ENCODE measurements around the gene CATSPERD.

The CATSPERD gene

DNA sequence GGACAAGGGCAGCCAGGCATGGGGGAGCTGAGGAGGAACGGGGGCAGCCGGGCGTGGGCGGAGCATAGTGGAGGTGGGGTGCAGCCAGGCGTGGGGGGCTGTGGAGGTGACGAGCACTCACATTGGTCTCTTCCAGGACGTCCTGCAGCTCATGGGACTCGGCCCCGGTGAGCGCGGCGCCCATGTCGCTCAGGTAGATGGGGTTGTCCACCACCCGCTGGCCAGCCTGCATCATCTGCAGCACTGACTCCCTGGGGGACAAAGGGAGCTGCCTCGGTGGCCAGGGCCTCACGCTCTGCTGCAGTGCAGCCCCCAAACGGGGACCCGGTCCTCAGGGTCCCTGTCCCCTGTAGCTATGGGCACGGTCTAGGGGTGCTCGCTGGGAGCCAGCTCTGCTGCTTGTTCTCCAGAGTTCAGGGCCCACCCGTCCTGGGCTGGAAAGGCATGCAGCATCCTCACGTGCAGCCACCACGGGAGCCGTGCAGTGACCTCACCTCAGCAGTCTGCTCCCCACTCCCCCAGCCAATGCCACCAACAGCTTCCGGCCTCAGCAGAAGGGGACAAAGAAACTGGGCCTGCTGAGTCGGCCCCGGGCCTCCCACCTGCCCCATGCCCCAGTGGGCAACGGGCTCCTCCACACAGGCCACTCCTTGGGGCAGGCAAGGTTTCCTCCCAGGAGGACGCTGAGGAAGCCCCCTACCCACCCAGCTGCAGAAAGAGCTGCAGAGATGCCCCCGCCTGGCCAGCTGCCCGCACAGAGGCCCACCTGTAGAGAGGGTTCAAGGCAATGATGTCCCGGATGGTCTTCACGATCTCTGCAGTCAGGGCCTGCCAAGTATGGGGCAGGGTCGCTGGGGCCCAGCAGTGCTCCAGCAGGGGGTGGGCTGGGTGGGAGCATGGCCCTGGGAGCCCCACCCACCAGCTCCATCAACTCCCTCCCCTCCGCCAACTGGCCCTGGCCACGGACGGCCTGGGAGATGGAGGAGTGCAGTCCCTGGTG is 12.6 kb upstream of the CATSPERD start:
- Histone ChIP-seq H3K79me2 (ENCODE audit: control insufficient read depth, insufficient read depth, low read length, poor library complexity) (no peaks in the 10 kb centered on the region), H3K4ac (ENCODE audit: low read depth, low read length) (no peak overlapping the region), H3K27ac (ENCODE audit: low read depth, low read length) (no peak overlapping the region), H3K79me1 (ENCODE audit: low read length) (no peaks in the 10 kb centered on the region), H3K4me1 (ENCODE audit: control insufficient read depth in 1 of 2, insufficient read depth in 2 of 2, low read length in 2 of 2) (no peaks in the 10 kb centered on the region), H3K14ac (ENCODE audit: low read length) (no peak overlapping the region), H3K27me3 (ENCODE audit: insufficient read depth, low read length) (no peaks in the 10 kb centered on the region), H3K4me3 (ENCODE audit: low read depth, low read length) (no peak overlapping the region), H3K4me2 (ENCODE audit: low read length) (no peak overlapping the region), H3K9ac (ENCODE audit: low read length) (no peak overlapping the region), H3K36me3 (ENCODE audit: control insufficient read depth in 1 of 2, insufficient read depth in 2 of 2, low read length in 2 of 2) (peaks cover 85 to 87% of the 10 kb centered on the region in 2 experiments), H2BK120ac (ENCODE audit: insufficient read depth, low read length, poor library complexity) (no peak overlapping the region), H4K91ac (ENCODE audit: low read depth, low read length) (no peak overlapping the region), H4K8ac (ENCODE audit: low read depth, low read length) (no peak overlapping the region), H3K9me3 (ENCODE audit: insufficient read depth, low read depth, low read length) (peaks cover 2% of the 10 kb centered on the region), H2BK5ac (ENCODE audit: low read depth, low read length, poor library complexity) (no peak overlapping the region), H2BK12ac (ENCODE audit: low read length) (no peak overlapping the region), H3K18ac (ENCODE audit: low read length) (no peak overlapping the region), H4K12ac (ENCODE audit: low read depth, low read length) (no peak overlapping the region), H2AFZ (ENCODE audit: insufficient read depth, low read length, poor library complexity) (no peak overlapping the region), H3K23ac (ENCODE audit: low read length) (no peak overlapping the region), H2AK5ac (ENCODE audit: low read length) (no peak overlapping the region)
- DNase-seq, result no peak
- WGBS (ENCODE audit: extremely low coverage, insufficient coverage, insufficient read length), result no CpG with 5 or more reads among the region's 37 CpGs

GRCh38 chr19:5711025-5711424 is 9.4 kb upstream of the CATSPERD start:
- H4K8ac ChIP-seq (ENCODE audit: low read depth, low read length), result no peak overlapping the region

GRCh38 chr19:5711713-5712161 is 8.7 kb upstream of the CATSPERD start:
- Histone ChIP-seq H3K79me2 (ENCODE audit: control insufficient read depth, insufficient read depth, low read length, poor library complexity) (no peaks in the 10 kb centered on the region), H3K27me3 (ENCODE audit: insufficient read depth, low read length) (no peaks in the 10 kb centered on the region), H3K9ac (ENCODE audit: low read length) (no peak overlapping the region), H4K12ac (ENCODE audit: low read depth, low read length) (no peak overlapping the region), H2BK120ac (ENCODE audit: insufficient read depth, low read length, poor library complexity) (no peak overlapping the region), H3K9me3 (ENCODE audit: insufficient read depth, low read depth, low read length) (no peaks in the 10 kb centered on the region), H2AK5ac (ENCODE audit: low read length) (no peak overlapping the region), H4K91ac (ENCODE audit: low read depth, low read length) (no peak overlapping the region), H3K18ac (ENCODE audit: low read length) (no peak overlapping the region), H2AFZ (ENCODE audit: insufficient read depth, low read length, poor library complexity) (no peak overlapping the region), H2BK12ac (ENCODE audit: low read length) (no peak overlapping the region), H3K4ac (ENCODE audit: low read depth, low read length) (no peak overlapping the region), H3K14ac (ENCODE audit: low read length) (no peak overlapping the region), H3K4me2 (ENCODE audit: low read length) (no peak overlapping the region), H2BK5ac (ENCODE audit: low read depth, low read length, poor library complexity) (no peak overlapping the region), H3K23ac (ENCODE audit: low read length) (no peak overlapping the region), H3K79me1 (ENCODE audit: low read length) (no peaks in the 10 kb centered on the region), H4K8ac (ENCODE audit: low read depth, low read length) (no peak overlapping the region), H3K4me1 (ENCODE audit: control insufficient read depth in 1 of 2, insufficient read depth in 2 of 2, low read length in 2 of 2) (no peaks in the 10 kb centered on the region), H3K36me3 (ENCODE audit: control insufficient read depth in 1 of 2, insufficient read depth in 2 of 2, low read length in 2 of 2) (peaks cover 61 to 63% of the 10 kb centered on the region in 2 experiments), H3K4me3 (ENCODE audit: low read depth, low read length) (no peak overlapping the region), H3K27ac (ENCODE audit: low read depth, low read length) (no peak overlapping the region)
- no peak for DNase-seq
- WGBS (ENCODE audit: extremely low coverage, insufficient coverage, insufficient read length), result no CpG with 5 or more reads among the region's 25 CpGs

More at GRCh38 chr19:5711025-5711424, 9.4 kb upstream of the CATSPERD start:
- H4K91ac ChIP-seq (ENCODE audit: low read depth, low read length), result no peak overlapping the region
- H3K9ac ChIP-seq (ENCODE audit: low read length), result no peak overlapping the region
- H3K4me3 ChIP-seq (ENCODE audit: low read depth, low read length), result no peak overlapping the region
- H3K27me3 ChIP-seq (ENCODE audit: insufficient read depth, low read length), result no peaks in the 10 kb centered on the region
- H3K14ac ChIP-seq (ENCODE audit: low read length), result no peak overlapping the region
- H2AK5ac ChIP-seq (ENCODE audit: low read length), result no peak overlapping the region
- no peak overlapping the region for H3K4ac ChIP-seq (ENCODE audit: low read depth, low read length)
- H3K79me2 ChIP-seq (ENCODE audit: control insufficient read depth, insufficient read depth, low read length, poor library complexity), result no peaks in the 10 kb centered on the region
- H2BK12ac ChIP-seq (ENCODE audit: low read length), result no peak overlapping the region
- H2AFZ ChIP-seq (ENCODE audit: insufficient read depth, low read length, poor library complexity), result no peak overlapping the region
- no peaks in the 10 kb centered on the region for H3K4me1 ChIP-seq (ENCODE audit: control insufficient read depth in 1 of 2, insufficient read depth in 2 of 2, low read length in 2 of 2)
- no CpG with 5 or more reads among the region's 8 CpGs for WGBS (ENCODE audit: extremely low coverage, insufficient coverage, insufficient read length)
- H3K27ac ChIP-seq (ENCODE audit: low read depth, low read length), result no peak overlapping the region
- peaks cover 67 to 69% of the 10 kb centered on the region in 2 experiments for H3K36me3 ChIP-seq (ENCODE audit: control insufficient read depth in 1 of 2, insufficient read depth in 2 of 2, low read length in 2 of 2)
- DNase-seq, result no peak
- no peak overlapping the region for H2BK120ac ChIP-seq (ENCODE audit: insufficient read depth, low read length, poor library complexity)
- H2BK5ac ChIP-seq (ENCODE audit: low read depth, low read length, poor library complexity), result no peak overlapping the region
- H3K79me1 ChIP-seq (ENCODE audit: low read length), result no peaks in the 10 kb centered on the region
- no peak overlapping the region for H3K4me2 ChIP-seq (ENCODE audit: low read length)
- peak overlapping the region; percentile 42 for H3K18ac ChIP-seq (ENCODE audit: low read length)
- no peak overlapping the region for H3K23ac ChIP-seq (ENCODE audit: low read length)
- H4K12ac ChIP-seq (ENCODE audit: low read depth, low read length), result peak overlapping the region; percentile 60
- H3K9me3 ChIP-seq (ENCODE audit: insufficient read depth, low read depth, low read length), result no peaks in the 10 kb centered on the region

DNA sequence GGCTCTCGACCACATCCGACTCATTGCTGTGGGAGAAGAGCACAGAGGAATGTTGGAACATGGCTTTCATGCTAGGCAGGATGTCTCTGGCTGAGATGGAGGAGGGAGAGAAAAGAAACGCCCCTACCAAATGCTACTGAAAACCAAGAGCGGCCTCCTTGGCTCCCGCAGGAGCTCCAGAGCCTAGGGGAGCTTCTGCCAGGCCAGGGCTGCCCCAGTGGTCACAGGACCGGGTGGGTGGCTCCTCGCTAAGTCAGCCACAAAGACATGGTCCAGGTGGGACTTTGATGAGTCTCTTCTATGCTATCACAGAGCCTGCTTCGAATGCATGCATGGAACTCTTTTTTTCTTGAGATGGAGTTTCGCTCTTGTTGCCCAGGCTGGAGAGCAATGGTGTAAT is 7.2 kb upstream of the CATSPERD start:
- H2AFZ ChIP-seq (ENCODE audit: insufficient read depth, low read length, poor library complexity), result no peak overlapping the region
- no peaks in the 10 kb centered on the region for H3K9me3 ChIP-seq (ENCODE audit: insufficient read depth, low read depth, low read length)
- no peak for DNase-seq
- no peak overlapping the region for H2BK5ac ChIP-seq (ENCODE audit: low read depth, low read length, poor library complexity)
- H4K8ac ChIP-seq (ENCODE audit: low read depth, low read length), result no peak overlapping the region
- no CpG with 5 or more reads among the region's 9 CpGs for WGBS (ENCODE audit: extremely low coverage, insufficient coverage, insufficient read length)
- H3K79me1 ChIP-seq (ENCODE audit: low read length), result no peaks in the 10 kb centered on the region
- no peak overlapping the region for H3K4ac ChIP-seq (ENCODE audit: low read depth, low read length)
- H3K14ac ChIP-seq (ENCODE audit: low read length), result no peak overlapping the region
- no peak overlapping the region for H4K12ac ChIP-seq (ENCODE audit: low read depth, low read length)
- no peaks in the 10 kb centered on the region for H3K27me3 ChIP-seq (ENCODE audit: insufficient read depth, low read length)
- no peak overlapping the region for H3K18ac ChIP-seq (ENCODE audit: low read length)
- H3K36me3 ChIP-seq (ENCODE audit: control insufficient read depth in 1 of 2, insufficient read depth in 2 of 2, low read length in 2 of 2), result peaks cover 51 to 52% of the 10 kb centered on the region in 2 experiments
- no peak overlapping the region for H4K91ac ChIP-seq (ENCODE audit: low read depth, low read length)
- H2AK5ac ChIP-seq (ENCODE audit: low read length), result no peak overlapping the region
- H3K27ac ChIP-seq (ENCODE audit: low read depth, low read length), result no peak overlapping the region
- H2BK12ac ChIP-seq (ENCODE audit: low read length), result no peak overlapping the region
- H3K9ac ChIP-seq (ENCODE audit: low read length), result no peak overlapping the region
- no peak overlapping the region for H3K4me3 ChIP-seq (ENCODE audit: low read depth, low read length)
- H3K79me2 ChIP-seq (ENCODE audit: control insufficient read depth, insufficient read depth, low read length, poor library complexity), result peaks cover 7% of the 10 kb centered on the region
- no peaks in the 10 kb centered on the region for H3K4me1 ChIP-seq (ENCODE audit: control insufficient read depth in 1 of 2, insufficient read depth in 2 of 2, low read length in 2 of 2)
- no peak overlapping the region for H3K4me2 ChIP-seq (ENCODE audit: low read length)
- no peak overlapping the region for H3K23ac ChIP-seq (ENCODE audit: low read length)
- H2BK120ac ChIP-seq (ENCODE audit: insufficient read depth, low read length, poor library complexity), result no peak overlapping the region

Data from trophoblast cell (in vitro differentiated cells and primary cell).